PC-3 (cell line): Measurements from ENCODE around the gene TESK1.

Experiments
- CTCF ChIP-seq: fragments of 300-600 bp; sonication (generic); conservative IDR thresholded peaks from 2 replicates; pipeline ENCODE4 v1.5.1; 2017; ENCODE audit warnings: antibody characterized with exemption, low read depth, mild to moderate bottlenecking, low read length
- EZH2 ChIP-seq: fragments of 300-600 bp; sonication (generic); IDR thresholded peaks from one replicate; pipeline ENCODE4 v1.6.1; 2017; ENCODE audit warnings: antibody characterized with exemption, mild to moderate bottlenecking, low read length; ENCODE audit not compliant: unreplicated experiment

- TF ChIP-seq CTCF (no peak), EZH2 (no peak)
These were observed 1.1 kb downstream of the TESK1 start for GRCh38 chr9:35606138-35606504.
